ENCODE results near the gene HOXA5.
A peak's percentile ranks its signal among the peaks of the same experiment; 100 is the strongest.

Gene HOXA5

GRCh38 chr7:27148756-27149641 lies 5.5 kb upstream of the HOXA5 start:
- DNase-seq (ENCODE audit: low read depth) = peak; percentile 64

DNA sequence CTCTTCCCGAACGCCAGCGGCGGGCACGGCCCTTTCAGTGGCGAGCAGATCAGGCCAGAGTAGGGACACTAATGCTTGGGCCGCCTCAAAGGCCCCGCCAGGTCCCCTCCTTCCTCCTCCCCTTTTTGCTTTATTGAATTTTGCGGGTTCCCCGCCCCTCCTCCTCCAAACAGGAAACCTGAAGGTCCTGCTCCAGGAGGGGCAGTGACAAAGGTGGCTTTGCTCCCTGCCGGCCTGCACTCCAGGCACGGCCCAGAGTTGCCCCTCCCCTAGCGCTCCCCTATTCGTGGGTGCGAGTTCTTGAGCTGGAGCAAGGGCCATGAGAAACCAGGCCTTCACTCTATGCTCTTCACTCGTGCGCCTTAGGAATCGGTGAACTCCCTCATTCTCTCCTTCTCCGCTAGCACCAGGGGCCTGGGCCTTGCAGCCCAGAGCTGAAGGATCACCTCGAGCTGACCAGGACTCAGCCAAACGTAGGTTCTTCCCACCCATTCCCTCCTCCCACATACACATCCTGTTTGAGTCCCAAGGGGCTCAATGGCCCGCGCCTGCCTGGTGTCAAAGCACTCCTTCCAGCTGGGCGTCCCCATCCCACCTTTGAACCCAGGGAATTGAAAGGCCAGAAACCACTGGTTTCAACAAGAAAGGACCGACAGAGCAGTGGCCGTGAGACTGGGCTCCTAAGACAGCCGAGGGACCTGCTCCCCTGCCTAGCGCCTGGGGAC lies 4.7 kb upstream of the HOXA5 start:
- DNase-seq (ENCODE audit: low read depth) = no peak

GRCh38 chr7:27147199-27148030 lies 3.9 kb upstream of the HOXA5 start, which contains the start of gene HOXA6:
HOXA6 (minus strand) TSS chr7:27147774; CDS start chr7:27147749, 25 bp downstream.
- peak; percentile 22 for DNase-seq (ENCODE audit: low read depth)

DNA sequence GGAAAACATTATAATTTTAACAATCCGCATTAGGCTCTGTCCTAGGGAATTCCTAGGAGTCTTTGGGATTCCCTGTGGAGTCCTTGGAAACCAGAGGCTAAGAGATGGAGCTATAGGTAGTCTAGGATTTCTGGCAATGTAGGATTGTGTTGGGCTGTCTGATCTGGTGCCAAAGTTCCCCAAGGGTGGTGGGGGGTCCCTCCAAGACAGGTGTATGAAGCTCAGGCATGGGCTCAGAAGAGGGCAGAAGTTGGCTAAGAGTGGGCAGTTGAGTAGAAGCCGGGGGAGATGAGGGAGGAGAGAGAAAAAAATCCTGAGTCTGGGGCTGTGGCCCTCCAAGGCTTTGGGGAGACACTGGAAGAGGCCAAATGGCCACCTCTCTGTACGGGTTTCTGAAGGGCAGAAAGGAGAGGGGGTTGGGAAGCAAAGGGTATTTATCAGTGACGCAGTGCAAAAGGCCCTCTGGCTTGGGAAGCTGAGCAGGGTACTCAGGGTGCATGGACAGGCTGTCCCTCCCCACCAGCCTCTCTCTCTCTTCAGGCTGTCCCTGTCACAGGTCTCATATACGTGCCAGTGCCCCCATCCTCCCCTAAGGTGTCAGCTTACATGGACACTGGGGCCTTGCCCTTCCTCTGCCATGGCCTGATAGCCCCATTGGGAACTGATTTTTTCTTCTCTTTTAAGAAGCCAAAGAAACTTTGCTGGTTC lies 3.2 kb upstream of the HOXA5 start:
- no peak for DNase-seq (ENCODE audit: low read depth)

GRCh38 chr7:27145914-27146412 lies 2.5 kb upstream of the HOXA5 start:
- no peak for DNase-seq (ENCODE audit: low read depth)

GRCh38 chr7:27145165-27145913 lies 1.9 kb upstream of the HOXA5 start:
- no peak for DNase-seq (ENCODE audit: low read depth)

DNA sequence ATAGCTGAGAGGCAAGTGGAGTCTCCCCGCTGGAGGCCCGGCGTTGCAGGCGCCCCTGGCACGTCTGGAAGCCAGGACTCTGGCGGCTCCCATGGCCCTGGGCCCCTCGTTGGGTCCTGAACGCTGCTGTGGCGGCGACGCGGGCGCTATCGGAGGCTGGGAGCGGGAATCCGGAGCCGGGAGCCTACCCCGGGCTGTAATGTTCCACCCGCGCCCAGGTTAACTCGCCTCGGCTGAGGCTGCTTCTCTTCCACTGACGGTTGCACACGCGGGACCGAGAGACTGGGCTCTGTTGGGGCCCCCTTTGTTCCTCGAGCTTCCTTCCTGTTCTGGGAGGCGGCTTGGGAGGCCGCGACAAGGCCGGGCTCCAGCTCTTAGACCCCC lies 1.3 kb upstream of the HOXA5 start:
- DNase-seq (ENCODE audit: low read depth) = no peak

DNA sequence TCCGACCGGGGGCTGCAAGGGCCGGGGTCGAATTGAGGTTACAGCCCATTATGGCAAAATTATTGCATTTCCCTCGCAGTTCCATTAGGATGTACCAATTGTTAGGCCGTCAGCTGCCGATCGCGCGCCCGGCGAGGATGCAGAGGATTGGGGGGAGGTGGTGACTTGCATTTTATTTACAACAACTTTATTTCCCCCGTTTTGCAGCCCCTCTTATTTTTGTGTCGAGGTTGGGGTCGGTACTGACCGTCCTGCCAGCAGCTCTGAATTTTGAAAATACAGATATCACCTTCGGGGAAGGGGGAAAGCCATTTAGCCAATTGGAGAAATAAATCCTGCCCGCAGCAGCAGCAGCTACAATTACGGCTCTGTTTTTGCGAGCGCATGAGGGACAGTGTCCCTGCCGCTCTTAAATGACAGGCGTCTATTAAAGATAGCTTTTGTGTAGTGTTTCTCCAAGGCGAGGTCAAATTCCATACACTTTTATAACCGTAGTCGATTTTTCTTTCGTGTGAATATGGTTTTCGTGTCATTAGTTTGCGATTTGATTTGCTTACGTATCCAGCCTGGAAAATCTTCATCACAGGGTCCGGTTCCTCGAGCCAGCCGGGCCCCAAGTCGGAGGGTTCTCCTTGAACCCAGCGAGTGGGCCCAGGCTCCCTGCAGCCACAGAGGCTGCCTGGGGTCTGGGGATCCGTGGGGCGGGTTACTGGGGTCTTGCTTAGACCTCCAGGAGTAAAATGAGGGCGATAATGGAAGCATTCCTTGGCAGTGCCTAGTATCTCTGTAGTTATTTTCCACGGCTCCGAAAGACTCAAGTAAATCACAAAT lies 684 bp upstream of the HOXA5 start:
- no peak for DNase-seq (ENCODE audit: low read depth)

GRCh38 chr7:27142580-27143022 lies 880 bp downstream of the HOXA5 start:
- DNase-seq (ENCODE audit: low read depth) = no peak

- DNase-seq (ENCODE audit: low read depth) = no peak
Observed at GRCh38 chr7:27141923-27142579, 1.4 kb downstream of the HOXA5 start.

- DNase-seq (ENCODE audit: low read depth) = no peak
Observed at GRCh38 chr7:27141137-27141922, 2.2 kb downstream of the HOXA5 start.

DNA sequence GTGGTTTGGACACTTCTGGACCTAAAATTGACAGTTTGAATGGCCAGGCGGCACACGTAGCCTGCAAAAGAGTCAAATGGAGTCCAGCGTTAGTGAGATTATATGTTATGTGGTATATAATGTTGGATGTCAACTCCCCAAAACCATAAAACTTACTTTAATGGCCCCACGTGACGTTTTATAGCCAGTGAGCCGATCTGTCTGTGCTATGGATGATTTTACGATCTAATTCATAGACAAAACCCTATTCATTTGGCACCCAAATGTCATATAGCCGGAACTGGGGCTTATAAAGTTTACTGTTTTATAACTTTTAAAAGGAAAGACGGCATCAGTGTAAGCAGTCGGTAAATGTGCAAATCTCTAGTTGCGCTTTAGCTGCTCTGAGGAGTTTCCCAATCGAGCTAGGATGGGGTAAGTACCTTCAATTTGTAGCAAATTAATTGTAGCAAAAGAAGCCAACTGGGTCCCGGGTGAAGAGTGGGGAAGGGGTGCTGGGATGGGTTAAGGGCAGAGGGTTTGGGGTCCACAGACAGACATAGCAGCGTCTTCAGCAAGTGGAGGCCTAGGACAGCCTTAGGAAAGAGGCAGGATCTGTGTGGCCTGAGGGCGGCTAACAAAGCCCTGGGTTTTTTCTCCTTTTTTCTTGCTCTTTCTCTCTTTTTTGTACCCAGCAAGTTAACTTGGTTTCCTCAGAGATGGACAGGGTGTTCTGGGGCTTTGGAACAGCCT lies 3.2 kb downstream of the HOXA5 start:
- DNase-seq (ENCODE audit: low read depth) = no peak

DNA sequence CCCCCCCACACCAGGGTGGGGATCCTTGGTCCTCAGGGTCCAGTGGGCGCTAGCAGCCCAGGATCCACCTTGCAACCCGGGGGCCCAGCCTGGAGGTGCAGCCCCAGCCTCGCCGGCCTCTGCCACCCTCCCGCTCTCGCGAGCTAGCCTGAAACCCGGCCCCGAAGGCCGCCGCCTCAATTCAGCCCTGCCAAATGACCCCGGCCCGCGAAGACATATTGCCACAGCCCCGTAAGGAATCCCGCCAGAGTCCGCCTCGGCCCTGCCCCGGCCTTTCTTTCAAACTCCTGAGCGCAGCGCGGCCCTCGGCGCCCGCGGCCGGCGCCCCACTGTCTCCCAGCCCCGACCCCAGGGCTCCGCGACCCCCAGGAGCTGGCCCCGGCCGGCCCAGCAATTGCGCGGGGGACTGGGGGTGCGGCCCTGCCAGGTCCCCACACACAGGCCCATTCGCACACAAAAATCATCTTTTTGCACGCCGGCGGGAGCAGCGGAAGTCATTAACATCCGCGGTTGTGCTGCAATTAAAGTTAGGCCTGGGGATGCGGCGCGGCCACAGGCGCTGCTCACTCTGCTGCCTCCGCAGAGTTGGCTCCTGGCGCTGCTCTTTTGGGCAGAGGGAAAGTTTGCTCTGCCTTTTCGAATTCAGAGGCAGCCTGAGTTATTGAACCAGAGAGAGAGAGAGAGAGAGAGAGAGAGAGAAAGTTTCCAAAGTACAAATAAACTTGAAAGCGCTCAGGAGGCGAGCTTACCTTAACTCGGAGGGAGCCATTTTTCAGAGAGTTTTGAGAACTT lies 4.0 kb downstream of the HOXA5 start:
- DNase-seq (ENCODE audit: low read depth) = no peak

DNA sequence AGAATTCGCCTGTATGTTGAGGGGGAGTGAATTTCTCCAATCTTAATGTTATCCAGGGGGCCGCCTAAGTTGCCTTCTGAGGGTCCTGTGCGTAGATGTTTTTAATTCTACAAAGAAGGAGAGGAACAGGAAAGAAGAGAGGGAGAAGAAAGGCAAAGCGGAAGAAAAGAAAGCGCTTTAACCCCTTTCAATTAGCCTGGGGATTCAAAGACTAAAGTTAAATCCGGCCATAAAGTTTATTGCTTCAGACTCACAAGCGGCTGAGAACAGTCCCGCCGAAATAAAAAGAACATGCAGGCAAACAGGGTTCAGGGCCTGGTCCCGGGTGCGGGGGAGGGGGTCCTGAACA lies 4.5 kb downstream of the HOXA5 start:
- no peak for DNase-seq (ENCODE audit: low read depth)

- no peak for DNase-seq (ENCODE audit: low read depth)
Observed at GRCh38 chr7:27138472-27138871, 5.0 kb downstream of the HOXA5 start.

DNA sequence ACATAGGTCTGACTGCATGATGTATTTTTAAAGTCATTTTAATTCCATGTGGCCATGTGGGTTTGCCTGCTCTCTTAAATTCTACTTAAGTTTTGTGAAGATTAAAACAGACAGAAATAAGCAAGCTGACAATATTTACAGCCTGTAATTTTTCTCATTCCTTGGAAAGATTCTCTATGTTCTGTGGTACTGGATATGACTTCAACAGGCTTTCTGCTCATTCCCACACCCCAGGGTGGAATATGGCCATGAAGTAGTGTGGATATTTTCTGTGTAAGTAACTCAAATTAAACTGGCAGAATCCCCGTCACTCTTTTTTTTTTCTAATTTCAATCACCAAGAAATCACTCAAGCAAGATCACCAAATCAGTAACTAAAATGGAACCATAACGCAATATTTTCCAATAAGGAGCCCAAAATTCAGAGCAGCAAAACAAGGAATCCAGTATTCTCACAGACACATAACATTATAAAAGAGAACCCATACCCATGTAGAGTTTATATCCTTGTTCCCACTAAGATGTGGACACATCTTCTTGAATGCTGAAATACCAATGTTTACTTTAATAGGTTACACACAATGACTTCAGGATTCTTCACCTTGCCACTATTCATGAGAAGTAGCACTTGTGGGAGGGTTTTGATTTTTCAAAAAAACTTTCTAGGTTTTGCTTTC lies 5.7 kb downstream of the HOXA5 start:
- no peak for DNase-seq (ENCODE audit: low read depth)
